ENCODE results near the gene PCDH1.

PCDH1 gene

DNA sequence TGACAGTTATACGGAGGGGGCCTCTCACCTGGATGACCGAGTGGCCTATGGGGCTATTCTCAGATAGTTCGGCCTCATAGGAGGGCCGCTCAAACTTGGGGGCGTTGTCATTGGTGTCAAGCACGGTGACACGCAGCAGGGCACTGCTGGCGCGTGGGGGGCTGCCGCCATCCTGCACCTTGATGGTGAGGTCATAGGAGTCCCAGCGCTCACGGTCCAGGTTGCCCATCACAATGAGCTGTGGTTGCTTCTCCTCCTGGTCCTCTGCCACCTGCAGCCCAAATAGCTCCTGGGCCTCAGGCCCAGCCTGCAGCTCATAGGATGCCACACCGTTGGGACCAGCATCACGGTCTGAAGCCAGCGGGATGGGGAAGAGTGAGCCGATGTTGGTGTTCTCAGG, 9.7 kb downstream of the PCDH1 start:
- Histone ChIP-seq H3K9ac (ENCODE audit: low read length) (no peak overlapping the region), H3K4me3 (ENCODE audit: low read length) (no peak overlapping the region), H3K27ac (ENCODE audit: low read depth, low read length) (no peak overlapping the region), H3K27me3 (ENCODE audit: control insufficient read depth, insufficient read depth, low read length) (no peaks in the 10 kb centered on the region), H3K36me3 (ENCODE audit: control insufficient read depth, insufficient read depth, low read length) (peaks cover 8% of the 10 kb centered on the region), H3K4me1 (ENCODE audit: control insufficient read depth, insufficient read depth, low read length) (no peaks in the 10 kb centered on the region)

DNA sequence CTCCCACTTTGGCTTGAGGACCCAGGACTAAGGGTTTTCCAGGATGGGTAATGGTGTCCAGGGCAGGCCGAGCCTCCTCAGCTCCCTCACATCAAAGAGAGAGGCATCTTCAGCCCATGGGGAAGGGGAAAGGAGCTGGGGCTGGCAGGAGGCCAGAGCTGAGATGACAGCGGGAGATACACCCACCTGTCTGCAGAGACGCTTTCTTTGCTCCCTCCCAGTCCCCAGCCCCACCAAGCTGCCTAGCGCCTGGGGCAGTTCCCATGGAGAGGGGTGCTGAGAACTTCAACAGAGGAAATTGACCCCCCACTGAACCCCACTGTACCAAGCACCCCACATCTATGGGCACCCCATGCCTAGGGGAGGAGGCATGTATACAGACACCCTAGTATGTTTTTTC, 10.6 kb downstream of the PCDH1 start:
- H3K4me1 ChIP-seq (ENCODE audit: control insufficient read depth, insufficient read depth, low read length): no peaks in the 10 kb centered on the region
- H3K27me3 ChIP-seq (ENCODE audit: control insufficient read depth, insufficient read depth, low read length): no peaks in the 10 kb centered on the region
- peaks cover 9% of the 10 kb centered on the region for H3K36me3 ChIP-seq (ENCODE audit: control insufficient read depth, insufficient read depth, low read length)
- H3K27ac ChIP-seq (ENCODE audit: low read depth, low read length): no peak overlapping the region
- no peak overlapping the region for H3K9ac ChIP-seq (ENCODE audit: low read length)
- no peak overlapping the region for H3K4me3 ChIP-seq (ENCODE audit: low read length)

DNA sequence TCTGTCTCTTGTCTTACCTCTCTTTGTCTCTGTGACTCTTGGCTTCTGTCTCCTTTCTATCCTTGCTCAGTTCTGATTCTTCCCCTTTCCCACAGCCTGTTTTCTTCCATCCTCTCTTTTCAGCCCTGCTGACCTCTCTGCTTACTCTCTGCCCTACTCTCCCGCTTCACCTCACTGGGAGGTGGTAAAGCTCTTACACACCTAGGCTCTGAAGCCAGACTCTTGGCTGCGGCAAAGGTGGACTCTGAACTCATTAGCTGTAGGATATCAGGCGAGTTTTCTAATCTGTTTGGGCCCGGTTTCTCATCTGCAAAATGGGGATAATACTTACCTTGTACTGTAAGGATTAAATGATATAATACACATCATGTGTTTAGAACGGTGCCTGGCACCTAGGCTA, 11.1 kb downstream of the PCDH1 start:
- no peaks in the 10 kb centered on the region for H3K4me1 ChIP-seq (ENCODE audit: control insufficient read depth, insufficient read depth, low read length)
- no peak overlapping the region for H3K9ac ChIP-seq (ENCODE audit: low read length)
- no peaks in the 10 kb centered on the region for H3K27me3 ChIP-seq (ENCODE audit: control insufficient read depth, insufficient read depth, low read length)
- peaks cover 12% of the 10 kb centered on the region for H3K36me3 ChIP-seq (ENCODE audit: control insufficient read depth, insufficient read depth, low read length)
- no peak overlapping the region for H3K4me3 ChIP-seq (ENCODE audit: low read length)
- no peak overlapping the region for H3K27ac ChIP-seq (ENCODE audit: low read depth, low read length)

DNA sequence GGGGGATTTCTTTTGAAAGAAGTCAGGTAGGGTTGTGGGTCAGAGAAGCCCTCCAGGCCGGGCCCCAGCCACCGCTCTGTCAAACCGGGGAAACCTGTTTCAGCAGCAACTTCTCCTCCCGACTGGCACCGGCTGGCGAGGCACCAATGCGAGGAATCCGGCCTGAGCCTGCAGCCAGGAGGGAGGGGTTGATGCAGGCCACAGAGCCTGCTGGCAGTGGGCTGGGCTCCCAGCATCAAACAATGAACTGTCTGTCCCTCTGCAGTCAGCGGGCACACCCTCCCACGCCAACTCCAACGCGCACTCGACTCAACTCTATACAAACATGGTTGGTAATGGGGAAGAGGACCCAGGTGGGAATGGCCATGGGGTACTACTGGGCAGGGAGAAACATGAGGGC, 12.1 kb downstream of the PCDH1 start:
- peaks cover 14% of the 10 kb centered on the region for H3K36me3 ChIP-seq (ENCODE audit: control insufficient read depth, insufficient read depth, low read length)
- H3K9ac ChIP-seq (ENCODE audit: low read length): no peak overlapping the region
- no peaks in the 10 kb centered on the region for H3K27me3 ChIP-seq (ENCODE audit: control insufficient read depth, insufficient read depth, low read length)
- no peak overlapping the region for H3K4me3 ChIP-seq (ENCODE audit: low read length)
- no peak overlapping the region for H3K27ac ChIP-seq (ENCODE audit: low read depth, low read length)
- no peaks in the 10 kb centered on the region for H3K4me1 ChIP-seq (ENCODE audit: control insufficient read depth, insufficient read depth, low read length)

- Histone ChIP-seq H3K36me3 (ENCODE audit: control insufficient read depth, insufficient read depth, low read length) (peaks cover 14% of the 10 kb centered on the region), H3K4me1 (ENCODE audit: control insufficient read depth, insufficient read depth, low read length) (no peaks in the 10 kb centered on the region), H3K27ac (ENCODE audit: low read depth, low read length) (no peak overlapping the region), H3K9ac (ENCODE audit: low read length) (no peak overlapping the region), H3K4me3 (ENCODE audit: low read length) (no peak overlapping the region), H3K27me3 (ENCODE audit: control insufficient read depth, insufficient read depth, low read length) (no peaks in the 10 kb centered on the region)
Measured at GRCh38 chr5:141865406-141865805, 12.8 kb downstream of the PCDH1 start.

- Histone ChIP-seq H3K27ac (ENCODE audit: low read depth, low read length) (no peak overlapping the region), H3K9ac (ENCODE audit: low read length) (no peak overlapping the region), H3K36me3 (ENCODE audit: control insufficient read depth, insufficient read depth, low read length) (peaks cover 14% of the 10 kb centered on the region), H3K4me1 (ENCODE audit: control insufficient read depth, insufficient read depth, low read length) (no peaks in the 10 kb centered on the region), H3K27me3 (ENCODE audit: control insufficient read depth, insufficient read depth, low read length) (no peaks in the 10 kb centered on the region), H3K4me3 (ENCODE audit: low read length) (no peak overlapping the region)
Measured at GRCh38 chr5:141864371-141865370, 13.5 kb downstream of the PCDH1 start.

- Histone ChIP-seq H3K4me1 (ENCODE audit: control insufficient read depth, insufficient read depth, low read length) (no peaks in the 10 kb centered on the region), H3K27me3 (ENCODE audit: control insufficient read depth, insufficient read depth, low read length) (no peaks in the 10 kb centered on the region), H3K27ac (ENCODE audit: low read depth, low read length) (no peak overlapping the region), H3K36me3 (ENCODE audit: control insufficient read depth, insufficient read depth, low read length) (peaks cover 14% of the 10 kb centered on the region), H3K4me3 (ENCODE audit: low read length) (no peak overlapping the region), H3K9ac (ENCODE audit: low read length) (no peak overlapping the region)
Measured at GRCh38 chr5:141863569-141864178, 14.5 kb downstream of the PCDH1 start.

DNA sequence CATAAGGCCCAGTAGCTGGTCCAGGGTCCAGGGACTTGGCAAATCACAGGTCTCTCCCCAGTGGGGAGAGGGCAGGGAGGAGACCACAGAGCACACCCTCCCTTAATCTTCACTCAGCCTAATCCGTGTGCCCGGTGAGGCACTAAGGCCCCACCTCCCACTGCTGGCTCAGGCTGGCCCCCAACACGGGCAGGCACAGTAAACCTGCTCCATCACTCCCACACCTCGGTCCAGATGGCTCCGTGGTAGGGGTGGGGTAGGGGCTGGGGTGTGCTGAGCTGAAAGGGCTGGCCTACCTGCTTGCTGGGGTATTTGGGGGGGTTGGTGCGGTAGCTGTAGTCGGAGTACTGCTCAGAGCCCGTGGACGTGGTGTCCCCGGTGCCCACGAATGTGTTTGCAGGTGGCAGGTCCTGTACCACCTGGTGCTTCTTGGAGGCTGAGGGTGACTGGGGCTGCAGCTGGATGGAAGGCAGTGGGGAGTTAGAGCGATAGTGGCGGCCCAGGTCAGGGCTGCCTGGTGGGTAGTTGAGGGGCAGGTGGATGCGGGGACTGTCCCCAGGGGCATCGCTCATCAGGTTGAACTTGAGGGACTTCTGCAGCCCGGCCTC, 15.2 kb downstream of the PCDH1 start:
- Histone ChIP-seq H3K27ac (ENCODE audit: low read depth, low read length) (no peak overlapping the region), H3K4me3 (ENCODE audit: low read length) (no peak overlapping the region), H3K36me3 (ENCODE audit: control insufficient read depth, insufficient read depth, low read length) (peaks cover 14% of the 10 kb centered on the region), H3K9ac (ENCODE audit: low read length) (no peak overlapping the region), H3K4me1 (ENCODE audit: control insufficient read depth, insufficient read depth, low read length) (no peaks in the 10 kb centered on the region), H3K27me3 (ENCODE audit: control insufficient read depth, insufficient read depth, low read length) (no peaks in the 10 kb centered on the region)

DNA sequence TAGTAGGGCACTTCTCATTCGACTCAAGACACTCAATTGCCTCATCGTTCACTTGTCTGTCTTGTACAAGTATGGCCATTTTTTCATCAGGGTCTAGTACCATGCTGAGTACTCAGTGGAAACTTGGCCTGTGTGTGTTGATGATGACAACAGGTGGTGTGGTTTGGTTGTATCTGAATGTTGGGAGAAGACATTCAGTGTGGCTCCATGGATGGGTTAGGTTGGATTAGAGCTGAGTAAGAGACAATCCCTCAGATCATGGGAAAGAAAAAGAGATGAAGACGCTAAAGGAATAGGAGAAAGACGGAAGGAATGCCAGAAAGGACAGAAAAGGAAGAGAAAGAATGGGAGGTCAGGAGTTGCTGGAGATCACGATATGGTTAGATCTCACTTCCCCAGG, 17.0 kb downstream of the PCDH1 start:
- Histone ChIP-seq H3K27ac (ENCODE audit: low read depth, low read length) (no peak overlapping the region), H3K27me3 (ENCODE audit: control insufficient read depth, insufficient read depth, low read length) (no peaks in the 10 kb centered on the region), H3K4me1 (ENCODE audit: control insufficient read depth, insufficient read depth, low read length) (no peaks in the 10 kb centered on the region), H3K4me3 (ENCODE audit: low read length) (no peak overlapping the region), H3K9ac (ENCODE audit: low read length) (no peak overlapping the region), H3K36me3 (ENCODE audit: control insufficient read depth, insufficient read depth, low read length) (peaks cover 14% of the 10 kb centered on the region)

DNA sequence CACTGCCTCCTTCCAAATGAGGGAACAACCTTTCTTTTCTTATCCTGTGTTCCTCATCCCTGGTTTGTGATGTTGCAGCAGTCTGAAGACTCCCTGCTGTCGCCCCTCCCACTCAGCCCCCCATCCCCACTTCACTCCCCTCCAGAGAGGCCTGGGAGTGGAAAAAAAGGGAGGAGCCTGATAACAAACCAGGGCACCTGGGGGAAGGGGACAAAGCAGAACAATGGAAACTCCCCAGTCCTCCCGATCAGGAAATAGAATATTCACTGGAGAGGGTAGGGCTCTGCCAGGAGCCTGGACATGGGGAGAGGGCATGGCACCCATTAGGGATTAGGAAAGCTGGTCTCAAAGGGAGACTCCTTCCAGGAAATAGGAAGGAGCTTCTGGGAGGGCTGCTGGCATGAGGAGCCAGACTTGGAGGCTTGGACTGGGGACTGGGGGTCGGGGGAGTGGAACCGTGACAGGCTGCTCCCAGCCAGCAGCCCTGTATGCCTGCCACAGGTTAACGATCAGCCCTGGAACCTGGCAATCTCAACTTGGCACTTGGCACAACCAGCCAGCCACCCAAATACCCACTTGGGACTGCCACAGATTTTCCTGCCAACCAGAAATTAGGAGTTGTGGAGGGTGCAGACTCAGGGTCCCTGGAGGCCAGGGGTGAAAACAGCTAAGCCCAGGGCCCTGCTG, 20.0 kb downstream of the PCDH1 start:
- Histone ChIP-seq H3K4me3 (ENCODE audit: low read length) (no peak overlapping the region), H3K27me3 (ENCODE audit: control insufficient read depth, insufficient read depth, low read length) (no peaks in the 10 kb centered on the region), H3K27ac (ENCODE audit: low read depth, low read length) (no peak overlapping the region), H3K4me1 (ENCODE audit: control insufficient read depth, insufficient read depth, low read length) (no peaks in the 10 kb centered on the region), H3K36me3 (ENCODE audit: control insufficient read depth, insufficient read depth, low read length) (peaks cover 5% of the 10 kb centered on the region), H3K9ac (ENCODE audit: low read length) (no peak overlapping the region)

DNA sequence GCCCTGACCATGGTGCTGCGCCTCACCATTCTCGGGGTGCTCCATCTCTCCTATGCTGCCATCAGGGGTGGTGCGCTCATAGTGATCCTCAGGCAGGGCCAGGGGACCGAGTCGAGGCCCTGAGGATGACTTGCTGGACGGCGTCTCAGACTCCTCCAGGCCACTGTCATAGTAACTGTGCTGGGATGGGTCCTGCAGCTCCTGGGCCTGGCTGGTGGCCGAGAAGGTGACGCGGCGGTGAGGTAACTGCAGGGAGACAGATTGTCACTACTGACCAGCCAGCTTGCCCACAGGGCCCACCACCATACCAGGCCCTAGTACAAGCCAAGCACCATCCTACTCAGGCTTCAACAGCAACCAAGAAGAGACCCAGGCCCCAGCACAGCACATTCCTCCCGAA, 21.0 kb downstream of the PCDH1 start:
- no peak overlapping the region for H3K4me3 ChIP-seq (ENCODE audit: low read length)

More for the DNA sequence above, 21.0 kb downstream of the PCDH1 start:
- peaks cover 3% of the 10 kb centered on the region for H3K36me3 ChIP-seq (ENCODE audit: control insufficient read depth, insufficient read depth, low read length)
- no peak overlapping the region for H3K27ac ChIP-seq (ENCODE audit: low read depth, low read length)
- H3K27me3 ChIP-seq (ENCODE audit: control insufficient read depth, insufficient read depth, low read length): no peaks in the 10 kb centered on the region
- H3K4me1 ChIP-seq (ENCODE audit: control insufficient read depth, insufficient read depth, low read length): no peaks in the 10 kb centered on the region
- H3K9ac ChIP-seq (ENCODE audit: low read length): no peak overlapping the region

Data from rectal smooth muscle tissue (tissue), 1 donor.